HepG2 (cell line): ENCODE data around the gene WNK2. TPM values are rescaled to one million over a fixed set of nuclear protein-coding genes. Genes with fewer than 3 reads are reported as not detected.

Source experiments
- ATAC-seq: fragments of 200-7000 bp; cut with Tn5 transposase; 3 replicates; pipeline ENCODE4 v1.9.1; 2020; ENCODE audit warnings: mild to moderate bottlenecking, moderate library complexity
- BruUV-seq: library from RNA; stranded (reverse); fragments of 400-500 nt; replicated peaks from 2 replicates; lab custom pipeline; 2021; lab: Mats Ljungman, UMichigan
- CTCF ChIA-PET: fragments of 300-600 bp; formaldehyde crosslinking; extraction: SDS; loops from one replicate; lab custom pipeline; 2021; ENCODE audit warnings: low total read pairs, inconsistent platforms, low intra/inter-chr PET ratio; lab: Yijun Ruan, JAX
- POLR2A ChIA-PET: fragments of 350-600 bp; sonication (Branson Sonifier 250); formaldehyde crosslinking; loops from one replicate; lab custom pipeline; 2020; ENCODE audit warnings: antibody characterized with exemption, inconsistent platforms; lab: Yijun Ruan, JAX
- DNase-seq: peaks from one replicate; pipeline ENCODE4 v3.0.0-alpha.2; 2015; ENCODE audit warnings: low spot score
- FAIRE-seq: peaks from 3 replicates; lab custom pipeline; 2011; peaks lifted over from hg19 to GRCh38; lab: Jason Lieb, UNC
- H2AFZ ChIP-seq: one replicate; pipeline ENCODE4 v1.6.1; 2011; ENCODE audit warnings: low read length, inconsistent platforms
- H3K27ac ChIP-seq: fragments of 300-600 bp; 3 replicates; pipeline ENCODE4 v1.8.0; 2011; ENCODE audit warnings: mixed run types, mild to moderate bottlenecking, mixed read lengths, low read length, inconsistent platforms; ENCODE audit not compliant: insufficient read depth; ENCODE audit errors: extremely low read length
- H3K27me3 ChIP-seq, 2 experiments: fragments of 200-600 bp in 1 of 2; 2 replicates in 1 of 2; 3 replicates in 1 of 2; pipeline versions ENCODE4 v1.6.0 to v1.8.0; 2011; ENCODE audit warnings: low read length in 2 of 2, mild to moderate bottlenecking in 2 of 2, moderate library complexity in 2 of 2, inconsistent platforms in 1 of 2; ENCODE audit not compliant: insufficient read depth in 2 of 2, control insufficient read depth in 1 of 2
- H3K36me3 ChIP-seq, 2 experiments: fragments of 200-600 bp in 1 of 2; replicated peaks in 1 of 2; 2 replicates in 1 of 2; 3 replicates in 1 of 2; pipeline versions ENCODE4 v1.5.1 to v1.8.0; 2011; ENCODE audit warnings: low read length in 2 of 2, inconsistent platforms in 1 of 2; ENCODE audit not compliant: insufficient read depth in 2 of 2, control insufficient read depth in 1 of 2
- H3K4me1 ChIP-seq: 2 replicates; pipeline ENCODE4 v1.5.1; 2012; ENCODE audit warnings: low read length, inconsistent platforms; ENCODE audit not compliant: insufficient read depth
- H3K4me2 ChIP-seq: 2 replicates; pipeline ENCODE4 v1.6.0; 2011; ENCODE audit warnings: low read depth, low read length, inconsistent platforms
- H3K4me3 ChIP-seq, 3 experiments: fragments of 200-600 bp in 1 of 3; sonication (generic), shearing (Covaris generic) in 1 of 3; replicated peaks in 1 of 3; 2 replicates each; pipeline ENCODE4 v1.5.1; 2011 to 2016; ENCODE audit warnings: low read length in 3 of 3, inconsistent platforms in 2 of 3, low read depth in 2 of 3, mild to moderate bottlenecking in 2 of 3, control low read depth in 1 of 3, mixed read lengths in 1 of 3; ENCODE audit not compliant: insufficient read depth in 1 of 3
- H3K79me2 ChIP-seq: one replicate; pipeline ENCODE4 v1.6.1; 2011; ENCODE audit warnings: low read length, inconsistent platforms; ENCODE audit not compliant: insufficient read depth
- H3K9ac ChIP-seq: 2 replicates; pipeline ENCODE4 v1.6.0; 2011; ENCODE audit warnings: mild to moderate bottlenecking, low read depth, low read length, inconsistent platforms; ENCODE audit not compliant: insufficient read depth
- H3K9me3 ChIP-seq: 2 replicates; pipeline ENCODE4 v1.5.1; 2012; ENCODE audit warnings: mild to moderate bottlenecking, low read length
- H4K20me1 ChIP-seq: 2 replicates; pipeline ENCODE4 v1.6.0; 2011; ENCODE audit warnings: inconsistent platforms, mild to moderate bottlenecking, low read length, moderate library complexity; ENCODE audit not compliant: insufficient read depth
- HNRNPL ChIP-seq: fragments of 200-400 bp; formaldehyde crosslinking; IDR thresholded peaks from 2 replicates; pipeline ENCODE4 v1.6.1; 2017; ENCODE audit warnings: mild to moderate bottlenecking, low read depth, low read length
- NONO ChIP-seq, 2 experiments: fragments of 450-650 bp in 1 of 2; sonication (generic) in 1 of 2; formaldehyde crosslinking in 1 of 2; IDR thresholded peaks in 1 of 2; conservative IDR thresholded peaks in 1 of 2; 2 replicates each; pipeline versions ENCODE4 v1.6.1 to v1.8.0; 2017 to 2022; ENCODE audit warnings: mild to moderate bottlenecking in 1 of 2, missing genetic modification reagents in 1 of 2, moderate library complexity in 1 of 2
- RFX5 ChIP-seq: IDR thresholded peaks from 2 replicates; pipeline ENCODE4 v1.6.1; 2011; ENCODE audit warnings: low read depth, low read length, improper control_type of control experiment
- SIN3A ChIP-seq: IDR thresholded peaks from 2 replicates; pipeline ENCODE4 v1.6.1; 2011; ENCODE audit warnings: low read depth, mild to moderate bottlenecking, control low read depth, low read length, borderline replicate concordance
- SUZ12 ChIP-seq: fragments of 150-350 bp; IDR thresholded peaks from 2 replicates; pipeline ENCODE4 v1.6.1; 2014; ENCODE audit warnings: low read depth, low read length
- TBX2 ChIP-seq: sonication (generic); formaldehyde crosslinking; IDR thresholded peaks from 2 replicates; pipeline ENCODE4 v1.5.0; 2020; ENCODE audit warnings: missing genetic modification reagents, mild to moderate bottlenecking, borderline replicate concordance
- WGBS: methylation state at CpG from one replicate; pipeline ENCODE4 v1.1.6; 2017; ENCODE audit warnings: low lambda C conversion rate; 5-methylcytosine and 5-hydroxymethylcytosine counted together
- in situ Hi-C: cut with HindIII; loops from 2 replicates; pipeline ENCODE4 v1.10.0; 2017; ENCODE audit warnings: low pct_unique_long_range_greater_than_20kb; ENCODE audit not compliant: extremely low pct_ligation_motif_present
- intact Hi-C: fragments of 100-400 bp; cut with micrococcal nuclease; formaldehyde crosslinking; loops from one replicate; pipeline ENCODE4 v1.10.0; 2022; ENCODE audit not compliant: unreplicated experiment
- polyA plus RNA-seq, 8 experiments: library from polyadenylated mRNA; depleted of rRNA in 3 of 8; stranded (reverse) in 7 of 8; unstranded in 1 of 8; fragments of >200 nt; fragmentation: Illumina TruSeq in 4 of 8; extraction: Trizol in 4 of 8; gene quantifications; 2 replicates each; pipeline versions ENCODE4 v1.2.1 to v1.2.3, GENCODE V29; 2011 to 2016; ENCODE audit warnings: low read depth in 4 of 8, missing spikeins in 1 of 8, mixed read lengths in 1 of 8; ENCODE audit not compliant: insufficient read depth in 1 of 8
- total RNA-seq, 5 experiments: library from RNA; depleted of rRNA; stranded (reverse); fragments of >200 nt; fragmentation: Illumina TruSeq; extraction: Trizol; gene quantifications; 2 replicates each; pipeline ENCODE4 v1.2.3, GENCODE V29; 2016; ENCODE audit warnings: low read depth in 1 of 5
- TF ChIP-seq, protein P1 (sequence below): sonication (generic); formaldehyde crosslinking; IDR thresholded peaks from 2 replicates; pipeline ENCODE4 v1.5.1; 2020; ENCODE audit warnings: mild to moderate bottlenecking, missing genetic modification reagents, moderate library complexity
- TF ChIP-seq, protein P2 (sequence below): IDR thresholded peaks from 2 replicates; pipeline ENCODE4 v1.6.1; 2016
- TF ChIP-seq, protein P3 (sequence below): IDR thresholded peaks from 2 replicates; pipeline ENCODE4 v1.6.1; 2012; ENCODE audit warnings: inconsistent platforms
- TF ChIP-seq, protein P4 (sequence below): sonication (generic); formaldehyde crosslinking; IDR thresholded peaks from 2 replicates; pipeline ENCODE4 v1.5.0; 2020; ENCODE audit warnings: mild to moderate bottlenecking, missing genetic modification reagents

Gene WNK2
- total and polyA plus RNA-seq, 2 of the 13 experiments (the other 11 are each of a cell fraction or from before 2014, with no cell fraction given), result 10.5 to 12.0 TPM

DNA sequence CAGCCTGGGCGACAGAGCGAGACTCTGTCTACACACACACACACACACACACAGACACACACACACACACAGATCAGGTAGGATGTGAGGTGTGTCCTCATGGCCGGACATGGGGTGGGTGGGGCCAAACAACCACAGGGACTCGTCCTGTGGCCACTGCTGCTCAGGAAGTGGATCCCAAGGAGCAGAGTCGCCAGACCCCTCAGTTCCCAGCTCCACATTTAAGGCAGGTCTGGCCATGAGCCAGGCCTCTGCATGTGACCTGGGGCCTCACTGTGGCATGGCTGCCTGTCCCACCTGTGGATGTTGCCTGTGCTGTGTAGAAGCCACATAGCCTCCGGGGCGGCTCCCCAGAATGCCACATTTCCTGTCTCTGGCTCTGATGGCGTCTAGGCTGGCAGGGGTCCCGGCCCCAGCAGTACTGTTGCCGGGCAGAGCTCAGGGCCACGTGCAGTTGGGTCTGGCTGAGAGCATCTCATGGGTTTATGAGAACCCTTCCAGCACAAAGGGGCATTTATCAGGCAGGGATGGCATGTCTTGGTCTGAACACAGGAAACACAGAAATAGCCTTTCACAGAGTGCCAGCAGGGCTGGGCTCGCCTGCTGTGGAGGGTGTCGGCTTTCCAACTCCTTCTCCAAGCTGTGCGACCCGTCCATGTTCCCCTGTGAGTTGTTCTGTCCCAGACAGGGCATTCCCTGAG, 40.0 kb upstream of the WNK2 start:
- H3K27ac ChIP-seq, result no peak overlapping the region
- ATAC-seq, result peak; percentile 21; the same call in 2 of the 3 replicates
- peaks cover 0 to 1% of the 10 kb centered on the region in 2 experiments; a peak in 1 of 5 replicates for H3K27me3 ChIP-seq
- in situ Hi-C loops, result no loop called here
- no peaks in the 10 kb centered on the region for H3K36me3 ChIP-seq
- peaks cover 52% of the 10 kb centered on the region for H3K4me1 ChIP-seq
- no TSS peak for BruUV-seq
- peak overlapping the region; percentile 67 for H3K4me2 ChIP-seq
- 26% methylated on average over 4 of the region's 15 CpGs for WGBS
- H2AFZ ChIP-seq, result no peak overlapping the region
- POLR2A ChIA-PET, result interaction anchor here (1.0 to 3.8 kb wide), 2 partner anchors 10 to 15 kb away, joined by 3 to 34 read pairs; partner anchors contain the start of gene NINJ1
- H3K9ac ChIP-seq, result no peak overlapping the region
- H4K20me1 ChIP-seq, result no peaks in the 10 kb centered on the region
- H3K79me2 ChIP-seq, result no peaks in the 10 kb centered on the region
- no peak for DNase-seq
- FAIRE-seq, result no peak
- no peaks in the 10 kb centered on the region for H3K9me3 ChIP-seq
- CTCF ChIA-PET, result no interaction called here
- intact Hi-C loops, result loop anchor here (5.0 kb wide), 1 partner anchor 37 kb away; no protein-coding TSS in a partner anchor
- peak overlapping the region in 1 of 3 experiments; percentile 7; a peak in 1 of 6 replicates for H3K4me3 ChIP-seq
- TF ChIP-seq, protein P1, sequence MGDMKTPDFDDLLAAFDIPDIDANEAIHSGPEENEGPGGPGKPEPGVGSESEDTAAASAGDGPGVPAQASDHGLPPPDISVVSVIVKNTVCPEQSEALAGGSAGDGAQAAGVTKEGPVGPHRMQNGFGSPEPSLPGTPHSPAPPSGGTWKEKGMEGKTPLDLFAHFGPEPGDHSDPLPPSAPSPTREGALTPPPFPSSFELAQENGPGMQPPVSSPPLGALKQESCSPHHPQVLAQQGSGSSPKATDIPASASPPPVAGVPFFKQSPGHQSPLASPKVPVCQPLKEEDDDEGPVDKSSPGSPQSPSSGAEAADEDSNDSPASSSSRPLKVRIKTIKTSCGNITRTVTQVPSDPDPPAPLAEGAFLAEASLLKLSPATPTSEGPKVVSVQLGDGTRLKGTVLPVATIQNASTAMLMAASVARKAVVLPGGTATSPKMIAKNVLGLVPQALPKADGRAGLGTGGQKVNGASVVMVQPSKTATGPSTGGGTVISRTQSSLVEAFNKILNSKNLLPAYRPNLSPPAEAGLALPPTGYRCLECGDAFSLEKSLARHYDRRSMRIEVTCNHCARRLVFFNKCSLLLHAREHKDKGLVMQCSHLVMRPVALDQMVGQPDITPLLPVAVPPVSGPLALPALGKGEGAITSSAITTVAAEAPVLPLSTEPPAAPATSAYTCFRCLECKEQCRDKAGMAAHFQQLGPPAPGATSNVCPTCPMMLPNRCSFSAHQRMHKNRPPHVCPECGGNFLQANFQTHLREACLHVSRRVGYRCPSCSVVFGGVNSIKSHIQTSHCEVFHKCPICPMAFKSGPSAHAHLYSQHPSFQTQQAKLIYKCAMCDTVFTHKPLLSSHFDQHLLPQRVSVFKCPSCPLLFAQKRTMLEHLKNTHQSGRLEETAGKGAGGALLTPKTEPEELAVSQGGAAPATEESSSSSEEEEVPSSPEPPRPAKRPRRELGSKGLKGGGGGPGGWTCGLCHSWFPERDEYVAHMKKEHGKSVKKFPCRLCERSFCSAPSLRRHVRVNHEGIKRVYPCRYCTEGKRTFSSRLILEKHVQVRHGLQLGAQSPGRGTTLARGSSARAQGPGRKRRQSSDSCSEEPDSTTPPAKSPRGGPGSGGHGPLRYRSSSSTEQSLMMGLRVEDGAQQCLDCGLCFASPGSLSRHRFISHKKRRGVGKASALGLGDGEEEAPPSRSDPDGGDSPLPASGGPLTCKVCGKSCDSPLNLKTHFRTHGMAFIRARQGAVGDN (CRISPR knock-in tag), result peak; percentile 39; the same call in 1 of the 2 replicates
- TF ChIP-seq, protein P2, sequence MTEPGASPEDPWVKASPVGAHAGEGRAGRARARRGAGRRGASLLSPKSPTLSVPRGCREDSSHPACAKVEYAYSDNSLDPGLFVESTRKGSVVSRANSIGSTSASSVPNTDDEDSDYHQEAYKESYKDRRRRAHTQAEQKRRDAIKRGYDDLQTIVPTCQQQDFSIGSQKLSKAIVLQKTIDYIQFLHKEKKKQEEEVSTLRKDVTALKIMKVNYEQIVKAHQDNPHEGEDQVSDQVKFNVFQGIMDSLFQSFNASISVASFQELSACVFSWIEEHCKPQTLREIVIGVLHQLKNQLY (CRISPR knock-in tag), result no peak
- TF ChIP-seq NONO (IDR thresholded peaks at IDR 0.05), result no peak
- TF ChIP-seq NONO (CRISPR knock-in tag; conservative IDR thresholded peaks at IDR 0.05), result 0 out of 2 replicates have a peak, but pooled peaks have one; percentile 14
- no peak for TF ChIP-seq SIN3A
- peak; percentile 23; the same call in 1 of the 2 replicates for TF ChIP-seq TBX2 (CRISPR knock-in tag)
- peak; percentile 71; the same call in 1 of the 2 replicates for TF ChIP-seq RFX5
- TF ChIP-seq, protein P3, sequence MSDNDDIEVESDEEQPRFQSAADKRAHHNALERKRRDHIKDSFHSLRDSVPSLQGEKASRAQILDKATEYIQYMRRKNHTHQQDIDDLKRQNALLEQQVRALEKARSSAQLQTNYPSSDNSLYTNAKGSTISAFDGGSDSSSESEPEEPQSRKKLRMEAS, result peak; percentile 19; the same call in 1 of the 2 replicates
- TF ChIP-seq HNRNPL, result 0 out of 2 replicates have a peak, but pooled peaks have one; percentile 61
- no peak for TF ChIP-seq SUZ12
- TF ChIP-seq, protein P4, sequence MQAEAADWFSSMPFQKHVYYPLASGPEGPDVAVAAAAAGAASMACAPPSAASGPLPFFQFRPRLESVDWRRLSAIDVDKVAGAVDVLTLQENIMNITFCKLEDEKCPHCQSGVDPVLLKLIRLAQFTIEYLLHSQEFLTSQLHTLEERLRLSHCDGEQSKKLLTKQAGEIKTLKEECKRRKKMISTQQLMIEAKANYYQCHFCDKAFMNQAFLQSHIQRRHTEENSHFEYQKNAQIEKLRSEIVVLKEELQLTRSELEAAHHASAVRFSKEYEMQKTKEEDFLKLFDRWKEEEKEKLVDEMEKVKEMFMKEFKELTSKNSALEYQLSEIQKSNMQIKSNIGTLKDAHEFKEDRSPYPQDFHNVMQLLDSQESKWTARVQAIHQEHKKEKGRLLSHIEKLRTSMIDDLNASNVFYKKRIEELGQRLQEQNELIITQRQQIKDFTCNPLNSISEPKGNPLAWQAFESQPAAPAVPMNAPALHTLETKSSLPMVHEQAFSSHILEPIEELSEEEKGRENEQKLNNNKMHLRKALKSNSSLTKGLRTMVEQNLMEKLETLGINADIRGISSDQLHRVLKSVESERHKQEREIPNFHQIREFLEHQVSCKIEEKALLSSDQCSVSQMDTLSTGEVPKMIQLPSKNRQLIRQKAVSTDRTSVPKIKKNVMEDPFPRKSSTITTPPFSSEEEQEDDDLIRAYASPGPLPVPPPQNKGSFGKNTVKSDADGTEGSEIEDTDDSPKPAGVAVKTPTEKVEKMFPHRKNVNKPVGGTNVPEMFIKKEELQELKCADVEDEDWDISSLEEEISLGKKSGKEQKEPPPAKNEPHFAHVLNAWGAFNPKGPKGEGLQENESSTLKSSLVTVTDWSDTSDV (CRISPR knock-in tag), result 0 out of 2 replicates have a peak, but pooled peaks have one; percentile 57
